Naive thymus-derived CD4-positive, alpha-beta T cell (primary cell): ENCODE results near the gene ATP10A. TPM values are rescaled to one million over a fixed set of nuclear protein-coding genes. Genes with fewer than 3 reads are reported as not detected.

Source experiments
- ATAC-seq: fragments of 150-1000 bp; cut with Tn5 transposase; 2 replicates; pipeline ENCODE4 v1.10.0; 2021; ENCODE audit warnings: mild to moderate bottlenecking, moderate library complexity
- CTCF ChIA-PET: fragments of 350-600 bp; sonication (Branson Sonifier 250); formaldehyde crosslinking; loops from one replicate; lab custom pipeline; 2021; ENCODE audit warnings: antibody characterized with exemption; lab: Charles Lee
- POLR2A ChIA-PET: fragments of 350-600 bp; sonication (Branson Sonifier 250); formaldehyde crosslinking; loops from one replicate; lab custom pipeline; 2021; ENCODE audit warnings: antibody characterized with exemption, inconsistent platforms; lab: Charles Lee
- DNase-seq, 9 donors: peaks; one replicate each; pipeline versions ENCODE4 v3.0.0 to v3.0.0-alpha.2; 2020 to 2022; ENCODE audit warnings: mixed read lengths in 1 of 9
- H3K27ac ChIP-seq: one replicate; pipeline ENCODE4 v1.7.0; 2013; ENCODE audit warnings: mild to moderate bottlenecking, low read depth, low read length, moderate library complexity
- H3K27me3 ChIP-seq, 2 donors: one replicate each; pipeline ENCODE4 v1.7.0; 2013; ENCODE audit warnings: low read length in 2 of 2, mild to moderate bottlenecking in 2 of 2, moderate library complexity in 2 of 2; ENCODE audit not compliant: control insufficient read depth in 2 of 2, insufficient read depth in 2 of 2
- H3K36me3 ChIP-seq, 3 experiments: 1 replicate in 2 of 3; 2 replicates in 1 of 3; pipeline ENCODE4 v1.7.0; 2013; ENCODE audit warnings: low read length in 3 of 3, mild to moderate bottlenecking in 3 of 3, moderate library complexity in 1 of 3; ENCODE audit not compliant: insufficient read depth in 3 of 3, control insufficient read depth in 2 of 3
- H3K4me1 ChIP-seq, 2 donors: one replicate each; pipeline ENCODE4 v1.7.0; 2013; ENCODE audit warnings: low read length in 2 of 2, mild to moderate bottlenecking in 2 of 2, moderate library complexity in 1 of 2; ENCODE audit not compliant: control insufficient read depth in 2 of 2, insufficient read depth in 2 of 2
- H3K4me3 ChIP-seq: 2 replicates; pipeline ENCODE4 v1.7.0; 2013; ENCODE audit warnings: mild to moderate bottlenecking, low read length
- H3K9me3 ChIP-seq, 3 experiments: 1 replicate in 2 of 3; 2 replicates in 1 of 3; pipeline ENCODE4 v1.7.0; 2013; ENCODE audit warnings: low read length in 3 of 3; ENCODE audit not compliant: control insufficient read depth in 2 of 3
- H3K27ac Mint-ChIP-seq, 9 donors: one replicate each; pipeline ENCODE4 v1.8.0; 2020 to 2022; ENCODE audit warnings: mixed read lengths in 9 of 9, mild to moderate bottlenecking in 8 of 9, moderate library complexity in 5 of 9, inconsistent platforms in 2 of 9
- H3K27me3 Mint-ChIP-seq, 5 donors: one replicate each; pipeline ENCODE4 v1.8.0; 2021 to 2022; ENCODE audit warnings: mixed read lengths in 5 of 5, mild to moderate bottlenecking in 1 of 5
- H3K36me3 Mint-ChIP-seq, 5 donors: one replicate each; pipeline ENCODE4 v1.8.0; 2020 to 2022; ENCODE audit warnings: mixed read lengths in 5 of 5, mild to moderate bottlenecking in 3 of 5, inconsistent platforms in 1 of 5
- H3K4me1 Mint-ChIP-seq, 7 donors: one replicate each; pipeline ENCODE4 v1.8.0; 2020 to 2022; ENCODE audit warnings: mixed read lengths in 7 of 7, mild to moderate bottlenecking in 3 of 7, inconsistent platforms in 1 of 7
- H3K4me3 Mint-ChIP-seq, 10 donors: one replicate each; pipeline ENCODE4 v1.8.0; 2020 to 2022; ENCODE audit warnings: mild to moderate bottlenecking in 10 of 10, mixed read lengths in 10 of 10, moderate library complexity in 6 of 10, inconsistent platforms in 2 of 10
- H3K9me3 Mint-ChIP-seq, 11 donors: one replicate each; pipeline ENCODE4 v1.8.0; 2020 to 2022; ENCODE audit warnings: mixed read lengths in 11 of 11, mild to moderate bottlenecking in 4 of 11, inconsistent platforms in 1 of 11, moderate library complexity in 1 of 11
- intact Hi-C, 2 donors: fragments of 100-400 bp; cut with micrococcal nuclease; formaldehyde crosslinking; loops; one replicate each; pipeline ENCODE4 v1.15.1; 2023
- polyA plus RNA-seq, 2 donors: library from polyadenylated mRNA; unstranded; fragments of 300-500 nt; fragmentation: Illumina TruSeq; gene quantifications; one replicate each; pipeline ENCODE4 v1.2.3, GENCODE V29; 2021
- total RNA-seq, 6 experiments: library from RNA in 5 of 6; stranded (reverse) in 5 of 6; gene quantifications; 1 replicate in 5 of 6; 2 replicates in 1 of 6; pipeline ENCODE4 v1.2.3 and lab custom pipeline; 2021 to 2026

Gene ATP10A
- total and polyA plus RNA-seq, 7 experiments from 2014 or later, result 7.2 to 86.4 (median 57.6) TPM

GRCh38 chr15:25694823-25695312 lies 168.3 kb downstream of the ATP10A start:
- intact Hi-C loops, result loop anchor here (1.0 kb wide), 1 partner anchor 239 kb away; no protein-coding TSS in a partner anchor
- Mint-ChIP-seq H3K4me3 (no peak overlapping the region), H3K27ac (no peak overlapping the region), H3K36me3 (peaks cover 11 to 77% (median 23%) of the 10 kb centered on the region in 5 donors), H3K4me1 (peaks cover 0 to 3% (median 0%) of the 10 kb centered on the region in 7 donors), H3K27me3 (no peaks in the 10 kb centered on the region), H3K9me3 (no peaks in the 10 kb centered on the region)
- Histone ChIP-seq H3K9me3 (no peaks in the 10 kb centered on the region), H3K4me1 (no peaks in the 10 kb centered on the region), H3K27me3 (no peaks in the 10 kb centered on the region), H3K4me3 (no peak overlapping the region), H3K27ac (no peak overlapping the region), H3K36me3 (peaks cover 0 to 70% (median 0%) of the 10 kb centered on the region in 3 experiments)
- ATAC-seq, result no peak
- ChIA-PET CTCF (interaction anchor here (1.1 kb wide), 1 partner anchor 240 kb away, joined by 5 read pairs; no protein-coding TSS in a partner anchor), POLR2A (no interaction called here)
- DNase-seq, result no peak

- H3K9me3 ChIP-seq, result no peaks in the 10 kb centered on the region
- Mint-ChIP-seq H3K27me3 (no peaks in the 10 kb centered on the region), H3K4me1 (peaks cover 0 to 3% (median 0%) of the 10 kb centered on the region in 7 donors), H3K4me3 (no peak overlapping the region), H3K36me3 (peaks cover 16 to 81% (median 28%) of the 10 kb centered on the region in 5 donors), H3K27ac (no peak overlapping the region), H3K9me3 (no peaks in the 10 kb centered on the region)
- ChIA-PET POLR2A (no interaction called here), CTCF (interaction anchor here (1.1 kb wide), 1 partner anchor 240 kb away, joined by 5 read pairs; no protein-coding TSS in a partner anchor)
- H3K36me3 ChIP-seq, result peaks cover 0 to 72% (median 0%) of the 10 kb centered on the region in 3 experiments
- ATAC-seq (peak; percentile 6), DNase-seq (no peak)
- no peak overlapping the region for H3K4me3 ChIP-seq
- H3K27me3 ChIP-seq, result no peaks in the 10 kb centered on the region
- H3K4me1 ChIP-seq, result no peaks in the 10 kb centered on the region
- H3K27ac ChIP-seq, result no peak overlapping the region
- intact Hi-C loops, result loop anchor here (1.0 kb wide), 1 partner anchor 240 kb away; no protein-coding TSS in a partner anchor
Measured at GRCh38 chr15:25694239-25694584, 168.9 kb downstream of the ATP10A start.

GRCh38 chr15:25693321-25694238 lies 169.5 kb downstream of the ATP10A start:
- no peak overlapping the region for H3K4me3 Mint-ChIP-seq
- no peaks in the 10 kb centered on the region for H3K9me3 Mint-ChIP-seq
- H3K27ac ChIP-seq, result no peak overlapping the region
- ChIA-PET CTCF (interaction anchor here (1.1 kb wide), 1 partner anchor 241 kb away, joined by 5 read pairs; no protein-coding TSS in a partner anchor), POLR2A (no interaction called here)
- peaks cover 0 to 78% (median 0%) of the 10 kb centered on the region in 3 experiments for H3K36me3 ChIP-seq
- intact Hi-C loops, result loop anchor here (1.0 kb wide), 1 partner anchor 241 kb away; no protein-coding TSS in a partner anchor
- peak overlapping the region in 1 of 9 donors; percentile 40 for H3K27ac Mint-ChIP-seq
- no peaks in the 10 kb centered on the region for H3K27me3 Mint-ChIP-seq
- H3K9me3 ChIP-seq, result no peaks in the 10 kb centered on the region
- no peak overlapping the region for H3K4me3 ChIP-seq
- peaks cover 0 to 3% (median 0%) of the 10 kb centered on the region in 7 donors for H3K4me1 Mint-ChIP-seq
- DNase-seq (peak in 5 of 9 donors; percentile 10 to 39 (median 21)), ATAC-seq (peak; percentile 57)
- H3K27me3 ChIP-seq, result no peaks in the 10 kb centered on the region
- peaks cover 12 to 75% (median 25%) of the 10 kb centered on the region in 5 donors for H3K36me3 Mint-ChIP-seq
- H3K4me1 ChIP-seq, result no peaks in the 10 kb centered on the region

- no peaks in the 10 kb centered on the region for H3K9me3 Mint-ChIP-seq
- Histone ChIP-seq H3K36me3 (peaks cover 0 to 84% (median 0%) of the 10 kb centered on the region in 3 experiments), H3K4me3 (no peak overlapping the region), H3K4me1 (no peaks in the 10 kb centered on the region), H3K27me3 (no peaks in the 10 kb centered on the region), H3K9me3 (no peaks in the 10 kb centered on the region), H3K27ac (no peak overlapping the region)
- ATAC-seq (no peak), DNase-seq (no peak)
- no peak overlapping the region for H3K4me3 Mint-ChIP-seq
- CTCF ChIA-PET, result no interaction called here
- POLR2A ChIA-PET, result no interaction called here
- H3K36me3 Mint-ChIP-seq, result peaks cover 12 to 73% (median 27%) of the 10 kb centered on the region in 5 donors
- H3K4me1 Mint-ChIP-seq, result peaks cover 0 to 3% (median 0%) of the 10 kb centered on the region in 7 donors
- H3K27ac Mint-ChIP-seq, result no peak overlapping the region
- no peaks in the 10 kb centered on the region for H3K27me3 Mint-ChIP-seq
- intact Hi-C loops, result no loop called here
Measured at GRCh38 chr15:25691544-25692430, 171.3 kb downstream of the ATP10A start.

- Histone ChIP-seq H3K27ac (no peak overlapping the region), H3K4me1 (no peaks in the 10 kb centered on the region), H3K36me3 (peaks cover 0 to 80% (median 0%) of the 10 kb centered on the region in 3 experiments), H3K27me3 (no peaks in the 10 kb centered on the region), H3K9me3 (no peaks in the 10 kb centered on the region), H3K4me3 (no peak overlapping the region)
- DNase-seq, result no peak
- H3K27me3 Mint-ChIP-seq, result no peaks in the 10 kb centered on the region
- peaks cover 8 to 66% (median 29%) of the 10 kb centered on the region in 5 donors for H3K36me3 Mint-ChIP-seq
- H3K4me3 Mint-ChIP-seq, result no peak overlapping the region
- no peaks in the 10 kb centered on the region for H3K9me3 Mint-ChIP-seq
- ATAC-seq, result no peak
- H3K4me1 Mint-ChIP-seq, result peaks cover 0 to 2% (median 0%) of the 10 kb centered on the region in 7 donors
- ChIA-PET POLR2A (no interaction called here), CTCF (no interaction called here)
- H3K27ac Mint-ChIP-seq, result no peak overlapping the region
- intact Hi-C loops, result no loop called here
Measured at GRCh38 chr15:25690673-25691543, 172.2 kb downstream of the ATP10A start.
